ENCODE results near the gene GPR39. TPM values are rescaled to one million over a fixed set of nuclear protein-coding genes. Genes with fewer than 3 reads are reported as not detected.
"Not testable (repeated sequence)": the region's sequence is repeated elsewhere in the genome, so short reads cannot be mapped to it uniquely, and the experiment has no call there.

GPR39 gene
- total RNA-seq, 2 donors from 2014 or later, result 1.9 to 2.7 TPM

- DNase-seq (ENCODE audit: low spot score) (no peak), ATAC-seq (ENCODE audit: insufficient number of reproducible peaks, low FRiP score, low read depth) (no peak)
- H3K9me3 ChIP-seq, result no peaks in the 10 kb centered on the region
- no peaks in the 10 kb centered on the region for H3K4me1 ChIP-seq (ENCODE audit: control insufficient read depth in 1 of 2, low read depth in 2 of 2)
- H3K4me3 ChIP-seq, result no peak overlapping the region
- no peaks in the 10 kb centered on the region for H3K36me3 ChIP-seq
- H3K27ac ChIP-seq, result no peak overlapping the region
- H3K27me3 ChIP-seq (replicated peaks; ENCODE audit: insufficient read depth), result no peaks in the 10 kb centered on the region
- TF ChIP-seq, protein P1, sequence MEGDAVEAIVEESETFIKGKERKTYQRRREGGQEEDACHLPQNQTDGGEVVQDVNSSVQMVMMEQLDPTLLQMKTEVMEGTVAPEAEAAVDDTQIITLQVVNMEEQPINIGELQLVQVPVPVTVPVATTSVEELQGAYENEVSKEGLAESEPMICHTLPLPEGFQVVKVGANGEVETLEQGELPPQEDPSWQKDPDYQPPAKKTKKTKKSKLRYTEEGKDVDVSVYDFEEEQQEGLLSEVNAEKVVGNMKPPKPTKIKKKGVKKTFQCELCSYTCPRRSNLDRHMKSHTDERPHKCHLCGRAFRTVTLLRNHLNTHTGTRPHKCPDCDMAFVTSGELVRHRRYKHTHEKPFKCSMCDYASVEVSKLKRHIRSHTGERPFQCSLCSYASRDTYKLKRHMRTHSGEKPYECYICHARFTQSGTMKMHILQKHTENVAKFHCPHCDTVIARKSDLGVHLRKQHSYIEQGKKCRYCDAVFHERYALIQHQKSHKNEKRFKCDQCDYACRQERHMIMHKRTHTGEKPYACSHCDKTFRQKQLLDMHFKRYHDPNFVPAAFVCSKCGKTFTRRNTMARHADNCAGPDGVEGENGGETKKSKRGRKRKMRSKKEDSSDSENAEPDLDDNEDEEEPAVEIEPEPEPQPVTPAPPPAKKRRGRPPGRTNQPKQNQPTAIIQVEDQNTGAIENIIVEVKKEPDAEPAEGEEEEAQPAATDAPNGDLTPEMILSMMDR (IDR thresholded peaks at IDR 0.05), result no peak
Measured at GRCh38 chr2:132387126-132387525, 29.5 kb upstream of the GPR39 start.

DNA sequence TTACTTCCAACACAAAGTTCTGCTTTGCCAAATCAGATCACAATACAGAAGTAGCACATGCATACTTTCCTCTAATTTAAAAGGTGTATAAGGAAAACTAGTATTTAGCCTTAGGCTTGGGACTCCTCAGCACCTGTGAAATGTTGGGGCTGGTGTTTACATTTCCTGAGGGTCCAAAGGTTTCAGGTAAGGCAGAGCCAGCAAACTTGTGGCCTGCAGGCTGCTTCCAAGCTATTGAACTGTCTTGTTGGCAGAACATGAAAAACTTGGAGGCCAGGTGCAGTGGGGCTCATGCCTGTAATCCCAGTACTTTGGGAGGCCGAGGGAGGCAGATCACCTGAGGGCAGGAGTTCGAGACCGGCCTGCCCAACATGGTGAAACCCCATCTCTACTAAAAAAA, 26.5 kb upstream of the GPR39 start:
- no peak for ATAC-seq (ENCODE audit: insufficient number of reproducible peaks, low FRiP score, low read depth)
- no peak overlapping the region for H3K4me3 ChIP-seq
- TF ChIP-seq, protein P1 (IDR thresholded peaks at IDR 0.05), result no peak
- no peak for DNase-seq (ENCODE audit: low spot score)
- no peaks in the 10 kb centered on the region for H3K36me3 ChIP-seq
- no peak overlapping the region for H3K27ac ChIP-seq
- H3K9me3 ChIP-seq, result no peaks in the 10 kb centered on the region
- H3K4me1 ChIP-seq (ENCODE audit: control insufficient read depth in 1 of 2, low read depth in 2 of 2), result no peaks in the 10 kb centered on the region
- no peaks in the 10 kb centered on the region for H3K27me3 ChIP-seq (replicated peaks; ENCODE audit: insufficient read depth)

DNA sequence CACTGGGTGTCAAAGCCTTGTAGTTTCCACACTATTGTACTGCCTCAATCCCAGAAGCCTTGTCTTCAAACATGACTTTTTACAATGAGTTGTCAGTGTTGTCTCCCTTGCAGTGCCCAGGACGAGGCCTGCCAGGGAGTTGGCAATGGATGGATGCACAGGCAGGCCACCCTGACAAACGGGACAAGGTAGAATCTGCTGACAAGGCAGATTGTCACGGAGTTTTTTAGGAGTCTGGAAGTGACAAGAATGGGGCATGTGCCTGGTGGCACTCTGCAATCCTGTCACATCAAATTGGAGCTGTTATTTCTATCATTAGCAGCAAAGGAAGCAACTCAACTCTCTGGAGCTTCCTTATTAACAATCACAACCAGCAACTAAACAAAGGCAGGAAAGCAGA, 25.2 kb upstream of the GPR39 start:
- H3K4me1 ChIP-seq (ENCODE audit: control insufficient read depth in 1 of 2, low read depth in 2 of 2), result no peaks in the 10 kb centered on the region
- no peak overlapping the region for H3K4me3 ChIP-seq
- no peaks in the 10 kb centered on the region for H3K27me3 ChIP-seq (replicated peaks; ENCODE audit: insufficient read depth)
- TF ChIP-seq, protein P1 (IDR thresholded peaks at IDR 0.05), result no peak
- no peak for DNase-seq (ENCODE audit: low spot score)
- no peak overlapping the region for H3K27ac ChIP-seq
- ATAC-seq (ENCODE audit: insufficient number of reproducible peaks, low FRiP score, low read depth), result no peak
- H3K36me3 ChIP-seq, result no peaks in the 10 kb centered on the region
- H3K9me3 ChIP-seq, result no peaks in the 10 kb centered on the region

GRCh38 chr2:132392221-132392620, 24.4 kb upstream of the GPR39 start:
- H3K27me3 ChIP-seq (replicated peaks; ENCODE audit: insufficient read depth), result no peaks in the 10 kb centered on the region
- no peak for ATAC-seq (ENCODE audit: insufficient number of reproducible peaks, low FRiP score, low read depth)
- no peak for DNase-seq (ENCODE audit: low spot score)
- no peaks in the 10 kb centered on the region for H3K4me1 ChIP-seq (ENCODE audit: control insufficient read depth in 1 of 2, low read depth in 2 of 2)
- no peak overlapping the region for H3K27ac ChIP-seq
- no peaks in the 10 kb centered on the region for H3K9me3 ChIP-seq
- TF ChIP-seq, protein P1 (IDR thresholded peaks at IDR 0.05), result no peak
- no peak overlapping the region for H3K4me3 ChIP-seq
- H3K36me3 ChIP-seq, result no peaks in the 10 kb centered on the region

DNA sequence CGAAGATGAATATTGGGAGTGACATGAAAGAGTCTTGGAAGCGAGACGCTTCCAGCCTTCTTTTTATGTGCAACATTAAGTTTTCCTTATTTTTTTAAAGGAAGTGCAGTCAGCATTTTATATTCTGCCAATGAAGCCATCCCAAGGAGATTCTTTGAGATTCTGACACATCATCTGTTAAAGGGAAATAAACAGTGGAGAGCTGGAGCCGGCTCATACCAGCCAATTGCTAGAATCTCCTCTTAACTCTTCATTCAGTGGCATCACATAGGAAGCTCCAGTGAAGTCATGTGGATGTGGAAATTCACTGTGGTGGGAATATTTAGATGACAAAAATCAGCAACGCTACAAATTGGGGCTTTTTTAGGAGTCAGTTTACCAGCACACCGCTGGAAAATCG, 23.7 kb upstream of the GPR39 start:
- Histone ChIP-seq H3K27me3 (replicated peaks; ENCODE audit: insufficient read depth) (no peaks in the 10 kb centered on the region), H3K4me1 (ENCODE audit: control insufficient read depth in 1 of 2, low read depth in 2 of 2) (no peaks in the 10 kb centered on the region), H3K36me3 (no peaks in the 10 kb centered on the region), H3K4me3 (no peak overlapping the region), H3K9me3 (no peaks in the 10 kb centered on the region), H3K27ac (no peak overlapping the region)
- no peak for ATAC-seq (ENCODE audit: insufficient number of reproducible peaks, low FRiP score, low read depth)
- TF ChIP-seq, protein P1 (IDR thresholded peaks at IDR 0.05), result no peak
- DNase-seq (ENCODE audit: low spot score), result no peak

- not testable (repeated sequence) for H3K4me3 ChIP-seq; H3K9me3 ChIP-seq; H3K36me3 ChIP-seq; H3K4me1 ChIP-seq (ENCODE audit: control insufficient read depth in 1 of 2, low read depth in 2 of 2); H3K27ac ChIP-seq; ATAC-seq (ENCODE audit: insufficient number of reproducible peaks, low FRiP score, low read depth); DNase-seq (ENCODE audit: low spot score); H3K27me3 ChIP-seq (replicated peaks; ENCODE audit: insufficient read depth)
Measured at GRCh38 chr2:132397042-132397441, 19.6 kb upstream of the GPR39 start.
